RWPE1 (cell line): ENCODE results near the gene MT1E.

Experiments
- CTCF ChIA-PET: fragments of 350-600 bp; sonication (Branson Sonifier 250); formaldehyde crosslinking; extraction: SDS; loops from one replicate; lab custom pipeline; 2021; lab: Yijun Ruan, JAX
- POLR2A ChIA-PET: fragments of 400-600 bp; formaldehyde crosslinking; extraction: SDS; loops from one replicate; lab custom pipeline; 2020; ENCODE audit warnings: antibody characterized with exemption; ENCODE audit not compliant: low non-redundant PET; lab: Yijun Ruan, JAX
- DNase-seq: peaks from one replicate; pipeline ENCODE4 v3.0.0; 2012; ENCODE audit warnings: low spot score
- H3K27ac ChIP-seq: fragments of 450-650 bp; 2 replicates; pipeline ENCODE4 v1.5.1; 2017
- CTCF ChIP-seq: fragments of 450-650 bp; conservative IDR thresholded peaks from 2 replicates; pipeline ENCODE4 v1.5.1; 2017; ENCODE audit warnings: low read depth, mild to moderate bottlenecking

MT1E gene

GRCh38 chr16:56675685-56676210 lies 50.2 kb downstream of the MT1E start:
- no peak for TF ChIP-seq CTCF
- no peak for DNase-seq
- POLR2A ChIA-PET = no interaction called here
- CTCF ChIA-PET = interaction anchor here (0.8 kb wide), 1 partner anchor 26 kb away, joined by 3 read pairs; no protein-coding TSS in a partner anchor
- H3K27ac ChIP-seq = no peak overlapping the region
